RWPE2 (cell line): ENCODE measurements around the gene NAA15.
A peak's percentile ranks its signal among the peaks of the same experiment; 100 is the strongest.

ENCODE experiments used
- ATAC-seq: fragments of 200-7000 bp; cut with Tn5 transposase; 3 replicates; pipeline ENCODE4 v1.9.1; 2021; ENCODE audit warnings: low read depth
- DNase-seq: peaks from one replicate; pipeline ENCODE4 v3.0.0-alpha.2; 2020; ENCODE audit warnings: low spot score
- H3K27ac ChIP-seq: fragments of 450-650 bp; 2 replicates; pipeline ENCODE4 v1.5.1; 2017; ENCODE audit warnings: mild to moderate bottlenecking; ENCODE audit not compliant: poor library complexity, severe bottlenecking
- H3K27me3 ChIP-seq: fragments of 250-450 bp; sonication (Bioruptor Pico); 2 replicates; pipeline ENCODE4 v1.5.1; 2021; ENCODE audit warnings: mild to moderate bottlenecking, moderate library complexity; ENCODE audit not compliant: insufficient read depth, poor library complexity, severe bottlenecking
- H3K36me3 ChIP-seq: fragments of 250-450 bp; sonication (Bioruptor Pico); 2 replicates; pipeline ENCODE4 v1.5.1; 2020; ENCODE audit warnings: low read depth, mild to moderate bottlenecking, moderate library complexity
- H3K4me1 ChIP-seq: fragments of 250-450 bp; sonication (Bioruptor Pico); 2 replicates; pipeline ENCODE4 v1.5.1; 2021; ENCODE audit warnings: mild to moderate bottlenecking, moderate library complexity; ENCODE audit not compliant: insufficient read depth, poor library complexity, severe bottlenecking
- H3K4me3 ChIP-seq: fragments of 250-450 bp; sonication (Bioruptor Pico); 2 replicates; pipeline ENCODE4 v1.5.1; 2021; ENCODE audit warnings: mild to moderate bottlenecking, moderate library complexity; ENCODE audit not compliant: severe bottlenecking
- H3K9me3 ChIP-seq: fragments of 250-450 bp; sonication (Bioruptor Pico); 2 replicates; pipeline ENCODE4 v1.5.1; 2021; ENCODE audit warnings: mild to moderate bottlenecking, moderate library complexity; ENCODE audit not compliant: severe bottlenecking
- CTCF ChIP-seq: fragments of 450-650 bp; IDR thresholded peaks from one replicate; pipeline ENCODE4 v1.5.1; 2017; ENCODE audit warnings: mild to moderate bottlenecking, moderate library complexity; ENCODE audit not compliant: poor library complexity, severe bottlenecking

The NAA15 gene

GRCh38 chr4:139274790-139275189, 26.5 kb upstream of the NAA15 start:
- Histone ChIP-seq H3K9me3 (no peaks in the 10 kb centered on the region), H3K27ac (no peak overlapping the region), H3K27me3 (no peaks in the 10 kb centered on the region), H3K4me1 (no peaks in the 10 kb centered on the region), H3K36me3 (no peaks in the 10 kb centered on the region), H3K4me3 (no peak overlapping the region)
- TF ChIP-seq CTCF: no peak
- ATAC-seq (no peak), DNase-seq (no peak)

- Histone ChIP-seq H3K9me3 (no peaks in the 10 kb centered on the region), H3K4me1 (no peaks in the 10 kb centered on the region), H3K27me3 (no peaks in the 10 kb centered on the region), H3K27ac (no peak overlapping the region), H3K4me3 (no peak overlapping the region), H3K36me3 (no peaks in the 10 kb centered on the region)
- DNase-seq (no peak), ATAC-seq (no peak)
- no peak for TF ChIP-seq CTCF
Measured at GRCh38 chr4:139275281-139275735, 26.0 kb upstream of the NAA15 start.

GRCh38 chr4:139278485-139278884, 22.8 kb upstream of the NAA15 start:
- Histone ChIP-seq H3K9me3 (no peaks in the 10 kb centered on the region), H3K36me3 (no peaks in the 10 kb centered on the region), H3K4me1 (no peaks in the 10 kb centered on the region), H3K4me3 (no peak overlapping the region), H3K27me3 (no peaks in the 10 kb centered on the region), H3K27ac (no peak overlapping the region)
- no peak for ATAC-seq
- no peak for TF ChIP-seq CTCF
- DNase-seq: no peak

- Histone ChIP-seq H3K9me3 (no peaks in the 10 kb centered on the region), H3K4me1 (no peaks in the 10 kb centered on the region), H3K27me3 (no peaks in the 10 kb centered on the region), H3K4me3 (peak overlapping the region; percentile 25), H3K36me3 (no peaks in the 10 kb centered on the region), H3K27ac (no peak overlapping the region)
- no peak for TF ChIP-seq CTCF
- no peak for DNase-seq
- ATAC-seq: no peak
Measured at GRCh38 chr4:139278912-139279759, 22.2 kb upstream of the NAA15 start.
